Natural killer cell (primary cell): ENCODE data around the gene VWF. TPM values are rescaled to one million over a fixed set of nuclear protein-coding genes. Genes with fewer than 3 reads are reported as not detected.

Experiments
- ATAC-seq, 3 donors: fragments of 150-1000 bp in 2 of 3; fragments of 200-7000 bp in 1 of 3; cut with Tn5 transposase; 1 replicate in 1 of 3; 2 replicates in 2 of 3; pipeline ENCODE4 v1.10.0; 2021; ENCODE audit warnings: mild to moderate bottlenecking in 2 of 3, moderate library complexity in 2 of 3
- DNase-seq, 2 donors: peaks; one replicate each; pipeline versions ENCODE4 v3.0.0 to v3.0.0-alpha.2; 2013 to 2021; ENCODE audit warnings: mixed read lengths in 1 of 2
- H3K27ac ChIP-seq: one replicate; pipeline ENCODE4 v1.5.1; 2013; ENCODE audit warnings: mild to moderate bottlenecking, low read length
- H3K27me3 ChIP-seq: one replicate; pipeline ENCODE4 v1.6.1; 2013; ENCODE audit warnings: low read length; ENCODE audit not compliant: control insufficient read depth, insufficient read depth
- H3K36me3 ChIP-seq: one replicate; pipeline ENCODE4 v1.6.1; 2013; ENCODE audit warnings: low read length; ENCODE audit not compliant: control insufficient read depth, insufficient read depth
- H3K4me1 ChIP-seq: one replicate; pipeline ENCODE4 v1.6.1; 2013; ENCODE audit warnings: low read length; ENCODE audit not compliant: control insufficient read depth, insufficient read depth
- H3K4me3 ChIP-seq: one replicate; pipeline ENCODE4 v1.5.1; 2013; ENCODE audit warnings: low read length
- H3K9me3 ChIP-seq: one replicate; pipeline ENCODE4 v1.6.1; 2013; ENCODE audit warnings: low read length; ENCODE audit not compliant: control insufficient read depth, insufficient read depth
- H3K27ac Mint-ChIP-seq, 2 donors: one replicate each; pipeline ENCODE4 v1.8.0; 2022; ENCODE audit warnings: mild to moderate bottlenecking in 2 of 2, mixed read lengths in 2 of 2, moderate library complexity in 1 of 2
- H3K27me3 Mint-ChIP-seq, 2 donors: one replicate each; pipeline ENCODE4 v1.8.0; 2022; ENCODE audit warnings: low read depth in 2 of 2, mixed read lengths in 2 of 2
- H3K36me3 Mint-ChIP-seq: one replicate; pipeline ENCODE4 v1.8.0; 2022; ENCODE audit warnings: mixed read lengths
- H3K4me1 Mint-ChIP-seq, 2 donors: one replicate each; pipeline ENCODE4 v1.8.0; 2022; ENCODE audit warnings: mixed read lengths in 2 of 2
- H3K4me3 Mint-ChIP-seq: one replicate; pipeline ENCODE4 v1.8.0; 2022; ENCODE audit warnings: mild to moderate bottlenecking, moderate library complexity, mixed read lengths
- H3K9me3 Mint-ChIP-seq, 2 donors: one replicate each; pipeline ENCODE4 v1.8.0; 2022; ENCODE audit warnings: mixed read lengths in 2 of 2
- CTCF ChIP-seq: fragments of 200-600 bp; IDR thresholded peaks from one replicate; pipeline ENCODE4 v1.8.0; 2022; ENCODE audit warnings: antibody characterized with exemption
- WGBS: methylation state at CpG from one replicate; pipeline ENCODE4 v1.1.7; 2013; ENCODE audit warnings: missing lambda C conversion rate; ENCODE audit not compliant: insufficient coverage; 5-methylcytosine and 5-hydroxymethylcytosine counted together
- intact Hi-C: fragments of 100-400 bp; cut with micrococcal nuclease; formaldehyde crosslinking; loops from one replicate; pipeline ENCODE4 v1.14.2; 2022
- total RNA-seq, 4 donors: library from RNA; stranded (reverse); fragments of 120-200 nt in 1 of 4; gene quantifications; one replicate each; pipeline versions ENCODE4 v1.2.3 to v1.2.4, GENCODE V29; 2013 to 2022

The VWF gene
- total RNA-seq, 3 donors from 2014 or later (not counting 1 experiment from before 2014, with no cell fraction given) = 0.14 to 0.95 (median 0.71) TPM

GRCh38 chr12:5982106-5982505, 142.4 kb downstream of the VWF start:
- intact Hi-C loops = no loop called here

GRCh38 chr12:5977556-5977955, 146.9 kb downstream of the VWF start:
- H3K27ac ChIP-seq = no peak overlapping the region
- DNase-seq (no peak), ATAC-seq (no peak)
- no peak overlapping the region for H3K4me3 Mint-ChIP-seq
- 85% methylated on average over 2 of the region's 6 CpGs for WGBS
- no peak overlapping the region for H3K4me3 ChIP-seq
- intact Hi-C loops = no loop called here
- peaks cover 3 to 35% of the 10 kb centered on the region in 2 donors for H3K27me3 Mint-ChIP-seq
- no peaks in the 10 kb centered on the region for H3K36me3 ChIP-seq
- no peaks in the 10 kb centered on the region for H3K9me3 Mint-ChIP-seq
- no peaks in the 10 kb centered on the region for H3K4me1 ChIP-seq
- no peak for TF ChIP-seq CTCF
- H3K36me3 Mint-ChIP-seq = no peaks in the 10 kb centered on the region
- no peaks in the 10 kb centered on the region for H3K9me3 ChIP-seq
- H3K27ac Mint-ChIP-seq = no peak overlapping the region
- no peaks in the 10 kb centered on the region for H3K27me3 ChIP-seq
- H3K4me1 Mint-ChIP-seq = no peaks in the 10 kb centered on the region

More at GRCh38 chr12:5982106-5982505, 142.4 kb downstream of the VWF start:
- Mint-ChIP-seq H3K36me3 (no peaks in the 10 kb centered on the region), H3K4me3 (no peak overlapping the region), H3K4me1 (no peaks in the 10 kb centered on the region), H3K27me3 (peaks cover 0 to 11% of the 10 kb centered on the region in 2 donors), H3K27ac (no peak overlapping the region), H3K9me3 (no peaks in the 10 kb centered on the region)
- DNase-seq (no peak), ATAC-seq (no peak)
- TF ChIP-seq CTCF = no peak
- no peak overlapping the region for H3K4me3 ChIP-seq
- no peaks in the 10 kb centered on the region for H3K4me1 ChIP-seq
- 81% methylated on average over 4 of the region's 4 CpGs for WGBS
- H3K36me3 ChIP-seq = no peaks in the 10 kb centered on the region
- no peak overlapping the region for H3K27ac ChIP-seq
- no peaks in the 10 kb centered on the region for H3K9me3 ChIP-seq
- H3K27me3 ChIP-seq = no peaks in the 10 kb centered on the region

- Mint-ChIP-seq H3K9me3 (no peaks in the 10 kb centered on the region), H3K27ac (no peak overlapping the region), H3K36me3 (no peaks in the 10 kb centered on the region), H3K27me3 (peaks cover 3 to 35% of the 10 kb centered on the region in 2 donors), H3K4me3 (no peak overlapping the region), H3K4me1 (no peaks in the 10 kb centered on the region)
- no peaks in the 10 kb centered on the region for H3K36me3 ChIP-seq
- no peaks in the 10 kb centered on the region for H3K9me3 ChIP-seq
- H3K27ac ChIP-seq = no peak overlapping the region
- intact Hi-C loops = no loop called here
- no peaks in the 10 kb centered on the region for H3K4me1 ChIP-seq
- WGBS = 83% methylated on average over 6 of the region's 6 CpGs
- no peak for ATAC-seq
- H3K4me3 ChIP-seq = no peak overlapping the region
- no peaks in the 10 kb centered on the region for H3K27me3 ChIP-seq
- no peak for TF ChIP-seq CTCF
- DNase-seq = no peak
Observed at GRCh38 chr12:5976711-5977110, 147.8 kb downstream of the VWF start.

- Histone ChIP-seq H3K36me3 (no peaks in the 10 kb centered on the region), H3K9me3 (no peaks in the 10 kb centered on the region), H3K4me1 (no peaks in the 10 kb centered on the region), H3K4me3 (no peak overlapping the region), H3K27me3 (no peaks in the 10 kb centered on the region), H3K27ac (no peak overlapping the region)
- Mint-ChIP-seq H3K27me3 (peaks cover 3 to 35% of the 10 kb centered on the region in 2 donors), H3K4me3 (no peak overlapping the region), H3K4me1 (no peaks in the 10 kb centered on the region), H3K9me3 (no peaks in the 10 kb centered on the region), H3K36me3 (no peaks in the 10 kb centered on the region), H3K27ac (no peak overlapping the region)
- DNase-seq = no peak
- WGBS = 87% methylated on average over 9 of the region's 9 CpGs
- intact Hi-C loops = no loop called here
- ATAC-seq = no peak
- TF ChIP-seq CTCF = no peak
Observed at GRCh38 chr12:5976196-5976595, 148.3 kb downstream of the VWF start.
